Globus pallidus (tissue), 1 donor: ENCODE data around the gene FAM53A.

Experiments
- DNase-seq: peaks from one replicate; pipeline ENCODE4 v3.0.0-alpha.2; 2015; ENCODE audit warnings: low spot score

The FAM53A gene

GRCh38 chr4:1604181-1604705 lies 79.9 kb downstream of the FAM53A start:
- no peak for DNase-seq

- DNase-seq, result no peak
Measured at GRCh38 chr4:1603413-1604135, 80.5 kb downstream of the FAM53A start.

- DNase-seq, result no peak
Measured at GRCh38 chr4:1602655-1603412, 81.3 kb downstream of the FAM53A start.

- DNase-seq, result no peak
Measured at GRCh38 chr4:1601852-1602654, 82.1 kb downstream of the FAM53A start.

- DNase-seq, result no peak
Measured at GRCh38 chr4:1601533-1601835, 82.6 kb downstream of the FAM53A start.

- no peak for DNase-seq
Measured at GRCh38 chr4:1600811-1601532, 83.1 kb downstream of the FAM53A start.

- no peak for DNase-seq
Measured at GRCh38 chr4:1600211-1600780, 83.8 kb downstream of the FAM53A start.

- no peak for DNase-seq
Measured at GRCh38 chr4:1599491-1600210, 84.5 kb downstream of the FAM53A start.

- DNase-seq, result no peak
Measured at GRCh38 chr4:1599026-1599481, 85.1 kb downstream of the FAM53A start.

GRCh38 chr4:1598206-1599025 lies 85.7 kb downstream of the FAM53A start:
- no peak for DNase-seq

GRCh38 chr4:1597021-1597931 lies 86.8 kb downstream of the FAM53A start:
- DNase-seq, result no peak

- DNase-seq, result no peak
Measured at GRCh38 chr4:1596393-1596792, 87.7 kb downstream of the FAM53A start.

GRCh38 chr4:1595789-1596325 lies 88.3 kb downstream of the FAM53A start:
- no peak for DNase-seq

- DNase-seq, result no peak
Measured at GRCh38 chr4:1594871-1595788, 89.0 kb downstream of the FAM53A start.

GRCh38 chr4:1593881-1594345 lies 90.2 kb downstream of the FAM53A start:
- DNase-seq, result no peak

GRCh38 chr4:1593458-1593857 lies 90.7 kb downstream of the FAM53A start:
- no peak for DNase-seq

GRCh38 chr4:1592709-1593417 lies 91.2 kb downstream of the FAM53A start:
- DNase-seq, result no peak
